GM06990 (cell line): ENCODE data around the gene APRT.

Experiments
- DNase-seq: peaks from one replicate; pipeline ENCODE4 v3.0.0-alpha.2; 2011; ENCODE audit not compliant: insufficient read length; ENCODE audit errors: extremely low read depth
- H3K27me3 ChIP-seq: replicated peaks from 2 replicates; pipeline ENCODE4 v1.6.0; 2011; ENCODE audit warnings: low read length; ENCODE audit not compliant: control insufficient read depth, insufficient read depth
- H3K36me3 ChIP-seq: 2 replicates; pipeline ENCODE4 v1.5.1; 2011; ENCODE audit warnings: low read length; ENCODE audit not compliant: control insufficient read depth, insufficient read depth
- H3K4me3 ChIP-seq: replicated peaks from 2 replicates; pipeline ENCODE4 v1.5.1; 2011; ENCODE audit warnings: low read depth, mild to moderate bottlenecking, control low read depth, low read length
- CTCF ChIP-seq: IDR thresholded peaks from 2 replicates; pipeline ENCODE4 v1.5.1; 2011; ENCODE audit warnings: low read length, control low read depth, mild to moderate bottlenecking, inconsistent platforms; ENCODE audit not compliant: insufficient read depth, poor library complexity, severe bottlenecking

The APRT gene

GRCh38 chr16:88771294-88771772 is 40.4 kb downstream of the APRT start:
- no peak for TF ChIP-seq CTCF
- Histone ChIP-seq H3K4me3 (no peak overlapping the region), H3K27me3 (no peaks in the 10 kb centered on the region), H3K36me3 (peaks cover 2% of the 10 kb centered on the region; the same call in 1 of the 2 replicates)
- no peak for DNase-seq

DNA sequence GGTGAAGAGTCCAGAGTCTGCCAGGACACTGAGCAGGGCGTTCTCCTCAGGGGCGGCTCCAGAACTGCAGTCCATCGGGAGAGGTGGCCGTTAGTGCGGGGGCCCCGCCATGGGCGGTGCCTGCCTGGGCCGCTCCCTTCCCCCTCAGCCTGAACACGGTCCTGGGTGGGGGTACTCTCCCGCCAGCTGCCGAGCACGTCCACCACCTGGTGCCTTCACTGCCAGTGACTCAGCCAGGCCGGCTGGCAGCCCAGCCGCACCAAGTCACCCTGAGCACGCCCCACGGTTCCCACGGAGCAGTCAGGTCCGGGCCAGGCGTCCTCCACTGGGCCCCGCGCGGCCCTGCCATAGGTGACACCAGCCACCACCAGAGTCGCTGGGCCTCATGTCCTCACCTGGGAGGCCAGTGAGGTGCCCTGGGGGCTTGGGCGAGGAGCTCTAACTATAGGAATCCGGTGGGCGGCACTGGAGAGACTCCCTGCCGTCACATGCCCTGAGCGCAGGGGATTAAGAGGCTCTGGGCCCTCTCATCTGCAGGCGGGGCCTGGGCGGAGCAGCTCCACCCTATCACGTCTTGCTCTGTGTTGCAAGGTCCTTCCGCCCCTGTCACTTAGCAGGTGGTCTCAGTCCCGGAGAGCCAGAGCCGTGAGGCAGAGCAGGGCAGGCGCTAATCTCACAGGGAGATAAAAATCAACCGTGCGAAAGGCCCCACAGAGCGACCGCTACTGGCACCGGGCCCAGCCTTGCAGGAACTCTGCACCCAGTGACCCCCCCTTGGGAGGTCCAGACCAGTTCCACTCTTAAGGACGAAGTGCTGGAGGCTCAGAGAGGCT is 41.1 kb downstream of the APRT start:
- no peaks in the 10 kb centered on the region for H3K27me3 ChIP-seq
- no peak overlapping the region for H3K4me3 ChIP-seq
- TF ChIP-seq CTCF = no peak
- DNase-seq = peak; percentile 49
- peaks cover 2% of the 10 kb centered on the region; the same call in 1 of the 2 replicates for H3K36me3 ChIP-seq

DNA sequence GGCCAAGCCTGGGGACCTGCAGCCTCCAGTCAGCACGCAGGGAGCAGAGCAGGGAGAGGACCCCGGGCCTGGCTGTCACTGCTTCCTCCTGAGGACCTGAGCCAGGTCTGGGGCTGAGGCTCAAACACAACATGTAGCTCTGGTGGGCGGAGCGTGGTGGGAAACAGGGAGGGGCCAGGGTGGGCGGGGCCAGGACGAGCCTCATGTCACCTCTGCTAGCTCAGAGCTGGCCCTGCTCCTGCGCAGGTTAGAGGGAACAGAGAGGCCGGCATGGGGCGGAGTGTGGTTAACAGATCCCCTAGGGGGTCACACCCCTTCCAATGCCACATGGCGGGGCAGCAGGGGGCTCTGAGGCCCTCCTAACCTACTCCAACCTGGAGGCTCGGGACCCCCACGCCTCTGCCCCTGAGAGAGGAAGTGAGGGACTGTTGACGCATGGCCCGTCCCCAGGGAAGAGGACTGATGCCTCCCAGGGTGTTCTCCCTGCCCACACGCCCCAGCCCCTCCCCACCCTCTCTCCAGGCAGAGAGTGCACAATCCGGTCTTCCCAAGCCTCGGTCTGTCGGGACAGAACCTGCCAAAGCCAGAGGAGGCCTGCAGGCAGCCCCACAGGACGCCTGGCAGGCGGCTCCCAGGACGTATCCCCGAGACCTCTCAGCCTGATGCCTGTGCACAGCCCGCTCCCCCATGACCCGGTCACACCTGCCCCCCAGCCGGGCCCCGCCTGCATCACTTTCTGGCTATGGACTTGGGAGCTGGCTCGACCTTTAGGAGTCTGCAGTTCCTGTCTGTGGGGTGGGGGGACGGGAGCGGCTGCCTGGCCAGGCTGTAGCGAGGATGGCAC is 41.9 kb downstream of the APRT start:
- H3K36me3 ChIP-seq = peaks cover 2% of the 10 kb centered on the region; the same call in 1 of the 2 replicates
- DNase-seq = peak; percentile 77
- H3K27me3 ChIP-seq = no peaks in the 10 kb centered on the region
- TF ChIP-seq CTCF = no peak
- no peak overlapping the region for H3K4me3 ChIP-seq

DNA sequence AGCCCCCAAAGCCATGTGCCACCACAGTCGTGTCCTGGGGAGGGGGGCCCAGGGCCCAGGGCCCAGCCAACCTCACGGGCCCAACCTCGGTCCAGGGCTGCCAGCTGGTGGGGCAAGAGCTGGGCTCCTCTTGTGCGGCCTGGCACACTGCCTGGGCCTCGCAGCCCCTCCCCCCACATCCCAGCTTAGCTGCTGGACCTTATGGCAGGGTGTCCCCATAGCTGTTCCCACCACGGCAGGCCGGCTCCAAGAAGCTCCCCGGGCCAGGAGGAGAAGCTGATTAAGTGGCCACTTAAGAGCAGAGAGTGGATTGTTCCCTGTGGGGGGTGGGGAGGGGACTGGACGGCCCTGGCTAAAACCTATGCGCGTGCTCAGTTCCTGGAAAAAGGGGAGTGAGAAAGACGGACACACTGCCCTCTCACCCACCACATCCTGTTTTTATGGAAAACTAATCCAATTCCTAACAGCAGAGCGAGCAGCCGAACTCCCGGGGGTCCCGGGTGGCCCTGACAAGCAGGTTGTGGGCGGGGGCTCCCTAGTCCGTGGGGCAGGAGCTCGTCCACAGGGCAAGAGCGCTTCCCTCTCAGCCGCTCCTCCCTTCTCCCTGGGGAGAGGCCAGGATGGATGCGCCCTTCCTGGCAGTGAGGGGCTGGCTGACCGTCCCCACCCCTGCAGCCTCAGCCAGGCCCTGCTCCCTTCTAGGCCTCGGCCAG is 43.5 kb downstream of the APRT start:
- peaks cover 7% of the 10 kb centered on the region for H3K36me3 ChIP-seq
- no peak for DNase-seq
- no peak overlapping the region for H3K4me3 ChIP-seq
- no peaks in the 10 kb centered on the region for H3K27me3 ChIP-seq
- no peak for TF ChIP-seq CTCF

DNA sequence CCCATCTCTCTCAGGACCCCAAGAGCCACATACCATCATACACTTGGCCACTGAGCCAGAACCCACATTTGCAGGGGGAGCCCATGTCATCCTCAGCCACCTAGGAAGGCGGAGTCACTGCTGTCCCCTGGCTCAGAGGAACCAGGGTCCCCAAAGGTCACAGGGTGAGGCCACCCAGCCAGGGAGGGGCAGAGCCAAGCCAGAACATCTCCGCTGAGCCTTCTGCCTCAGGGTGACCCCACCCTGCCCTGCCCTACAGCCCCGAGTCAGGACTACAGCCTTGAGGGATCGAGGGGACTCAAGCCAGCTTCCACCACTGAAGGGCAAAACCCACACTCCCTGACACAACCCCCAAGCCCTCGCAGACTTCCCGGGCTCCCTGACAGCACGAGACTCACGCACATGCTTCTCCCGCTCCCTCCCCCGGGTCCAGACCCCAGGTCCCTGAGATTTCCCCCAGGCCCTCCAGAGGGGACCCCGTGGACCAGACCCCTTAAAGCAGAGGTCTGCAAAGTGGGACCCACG is 44.1 kb downstream of the APRT start:
- no peak for DNase-seq
- Histone ChIP-seq H3K36me3 (peaks cover 7% of the 10 kb centered on the region), H3K27me3 (no peaks in the 10 kb centered on the region), H3K4me3 (no peak overlapping the region)
- no peak for TF ChIP-seq CTCF
